Measurements from ENCODE around the gene NACC1. TPM values are rescaled to one million over a fixed set of nuclear protein-coding genes. Genes with fewer than 3 reads are reported as not detected.

The NACC1 gene
- total RNA-seq, 4 donors from 2014 or later, result 23.8 to 55.2 (median 26.2) TPM

DNA sequence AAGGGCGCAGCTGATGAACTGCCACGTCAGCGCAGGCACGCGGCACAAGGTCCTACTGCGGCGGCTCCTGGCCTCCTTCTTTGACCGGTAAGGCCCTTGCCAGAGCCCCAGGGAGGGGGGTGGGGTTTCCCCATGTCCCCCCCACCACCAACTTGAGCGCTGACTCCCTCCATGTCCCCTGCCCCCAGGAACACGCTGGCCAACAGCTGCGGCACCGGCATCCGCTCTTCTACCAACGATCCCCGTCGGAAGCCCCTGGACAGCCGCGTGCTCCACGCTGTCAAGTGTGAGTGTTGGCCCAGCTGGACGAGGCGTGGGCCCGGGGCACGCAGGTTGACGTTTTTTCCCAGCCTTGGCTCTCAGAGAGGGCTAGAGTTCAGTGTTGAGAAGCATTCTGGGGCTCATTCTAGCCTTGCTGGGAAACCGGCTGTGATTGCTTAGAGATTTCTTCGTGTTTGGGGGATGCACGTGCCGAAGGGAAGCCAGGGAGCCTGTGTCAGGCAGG, 19.3 kb downstream of the NACC1 start:
- peaks cover 0 to 26% (median 0%) of the 10 kb centered on the region in 3 donors for H3K4me1 ChIP-seq
- H3K9me3 ChIP-seq, result no peaks in the 10 kb centered on the region
- ATAC-seq, result no peak
- H3K27me3 ChIP-seq, result no peaks in the 10 kb centered on the region
- H3K27ac ChIP-seq, result no peak overlapping the region
- H3K36me3 ChIP-seq, result peaks cover 0 to 62% of the 10 kb centered on the region in 2 donors
- H3K4me3 ChIP-seq, result no peak overlapping the region
- TF ChIP-seq POLR2A (IDR thresholded peaks at IDR 0.05) (no peak), POLR2AphosphoS5 (IDR thresholded peaks at IDR 0.05) (no peak), EP300 (IDR thresholded peaks at IDR 0.05) (no peak)
- TF ChIP-seq, protein P1, sequence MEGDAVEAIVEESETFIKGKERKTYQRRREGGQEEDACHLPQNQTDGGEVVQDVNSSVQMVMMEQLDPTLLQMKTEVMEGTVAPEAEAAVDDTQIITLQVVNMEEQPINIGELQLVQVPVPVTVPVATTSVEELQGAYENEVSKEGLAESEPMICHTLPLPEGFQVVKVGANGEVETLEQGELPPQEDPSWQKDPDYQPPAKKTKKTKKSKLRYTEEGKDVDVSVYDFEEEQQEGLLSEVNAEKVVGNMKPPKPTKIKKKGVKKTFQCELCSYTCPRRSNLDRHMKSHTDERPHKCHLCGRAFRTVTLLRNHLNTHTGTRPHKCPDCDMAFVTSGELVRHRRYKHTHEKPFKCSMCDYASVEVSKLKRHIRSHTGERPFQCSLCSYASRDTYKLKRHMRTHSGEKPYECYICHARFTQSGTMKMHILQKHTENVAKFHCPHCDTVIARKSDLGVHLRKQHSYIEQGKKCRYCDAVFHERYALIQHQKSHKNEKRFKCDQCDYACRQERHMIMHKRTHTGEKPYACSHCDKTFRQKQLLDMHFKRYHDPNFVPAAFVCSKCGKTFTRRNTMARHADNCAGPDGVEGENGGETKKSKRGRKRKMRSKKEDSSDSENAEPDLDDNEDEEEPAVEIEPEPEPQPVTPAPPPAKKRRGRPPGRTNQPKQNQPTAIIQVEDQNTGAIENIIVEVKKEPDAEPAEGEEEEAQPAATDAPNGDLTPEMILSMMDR (IDR thresholded peaks at IDR 0.05), result no peak
- WGBS, 2 donors (ENCODE audit: low coverage in 1 of 2), result 88% methylated on average over 8 of the region's 28 CpGs; no CpG with 5 or more reads in 1 of the 2 donors

DNA sequence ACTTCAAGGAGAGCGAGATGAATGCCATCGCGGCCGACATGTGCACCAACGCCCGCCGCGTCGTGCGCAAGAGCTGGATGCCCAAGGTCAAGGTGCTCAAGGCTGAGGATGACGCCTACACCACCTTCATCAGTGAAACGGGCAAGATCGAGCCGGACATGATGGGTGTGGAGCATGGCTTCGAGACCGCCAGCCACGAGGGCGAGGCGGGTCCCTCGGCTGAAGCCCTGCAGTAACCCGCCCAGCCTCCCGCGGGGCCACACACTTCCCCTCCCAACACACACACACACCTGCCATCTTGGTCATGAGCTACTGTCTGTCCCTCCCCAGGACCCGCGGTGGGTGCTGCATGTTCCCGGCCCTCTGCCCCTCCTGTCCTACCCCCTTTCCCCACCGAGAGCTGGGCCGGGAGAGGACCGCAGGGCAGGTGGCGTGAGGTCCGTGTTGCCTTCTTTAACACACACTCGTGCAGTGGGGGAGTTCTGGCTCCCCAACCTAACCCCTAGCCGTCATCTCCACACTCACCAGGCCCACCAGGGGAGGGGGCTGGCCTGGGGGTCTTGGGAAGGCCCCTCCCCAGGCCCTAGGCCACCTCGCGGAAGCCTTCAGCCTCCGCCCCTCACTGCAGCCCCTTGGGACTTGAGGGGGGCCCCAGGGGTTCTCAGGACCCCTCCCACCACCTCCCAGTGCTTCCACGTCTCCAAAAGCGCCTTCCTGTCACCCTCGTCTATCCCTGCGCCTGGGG, 20.3 kb downstream of the NACC1 start:
- Histone ChIP-seq H3K27me3 (no peaks in the 10 kb centered on the region), H3K27ac (no peak overlapping the region), H3K9me3 (no peaks in the 10 kb centered on the region), H3K36me3 (peaks cover 0 to 70% of the 10 kb centered on the region in 2 donors), H3K4me1 (peaks cover 0 to 28% (median 0%) of the 10 kb centered on the region in 3 donors), H3K4me3 (no peak overlapping the region)
- 81 to 91% methylated on average over 8 to 19 of the region's 40 CpGs for WGBS, 2 donors (ENCODE audit: low coverage in 1 of 2)
- TF ChIP-seq, protein P1 (IDR thresholded peaks at IDR 0.05), result no peak
- TF ChIP-seq EP300 (IDR thresholded peaks at IDR 0.05) (no peak), POLR2AphosphoS5 (IDR thresholded peaks at IDR 0.05) (no peak), POLR2A (IDR thresholded peaks at IDR 0.05) (no peak)
- no peak for ATAC-seq

DNA sequence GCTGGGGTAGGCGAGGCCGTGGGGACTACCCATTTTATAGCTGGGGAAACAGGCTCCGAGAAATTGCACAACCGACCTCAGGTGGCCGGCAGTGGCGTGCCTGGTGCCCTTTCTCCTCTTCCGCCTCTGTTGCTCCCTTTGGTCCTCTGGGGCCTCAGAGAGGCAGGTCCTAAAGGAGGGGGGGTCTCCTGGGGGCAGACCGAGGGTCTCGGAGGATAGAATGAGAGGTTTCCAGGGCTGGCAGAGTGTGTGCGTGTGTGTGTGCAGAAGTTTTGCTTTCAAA, 20.8 kb downstream of the NACC1 start:
- ATAC-seq, result no peak
- H3K4me3 ChIP-seq, result no peak overlapping the region
- H3K27ac ChIP-seq, result no peak overlapping the region
- H3K9me3 ChIP-seq, result no peaks in the 10 kb centered on the region
- peaks cover 0 to 25% (median 0%) of the 10 kb centered on the region in 3 donors for H3K4me1 ChIP-seq
- no peak for TF ChIP-seq EP300 (IDR thresholded peaks at IDR 0.05)
- TF ChIP-seq POLR2AphosphoS5 (IDR thresholded peaks at IDR 0.05), result no peak
- TF ChIP-seq, protein P1 (IDR thresholded peaks at IDR 0.05), result no peak
- no peak for TF ChIP-seq POLR2A (IDR thresholded peaks at IDR 0.05)
- no peaks in the 10 kb centered on the region for H3K27me3 ChIP-seq
- WGBS, 2 donors (ENCODE audit: low coverage in 1 of 2), result 90% methylated on average over 2 of the region's 10 CpGs; no CpG with 5 or more reads in 1 of the 2 donors
- H3K36me3 ChIP-seq, result peaks cover 0 to 75% of the 10 kb centered on the region in 2 donors

DNA sequence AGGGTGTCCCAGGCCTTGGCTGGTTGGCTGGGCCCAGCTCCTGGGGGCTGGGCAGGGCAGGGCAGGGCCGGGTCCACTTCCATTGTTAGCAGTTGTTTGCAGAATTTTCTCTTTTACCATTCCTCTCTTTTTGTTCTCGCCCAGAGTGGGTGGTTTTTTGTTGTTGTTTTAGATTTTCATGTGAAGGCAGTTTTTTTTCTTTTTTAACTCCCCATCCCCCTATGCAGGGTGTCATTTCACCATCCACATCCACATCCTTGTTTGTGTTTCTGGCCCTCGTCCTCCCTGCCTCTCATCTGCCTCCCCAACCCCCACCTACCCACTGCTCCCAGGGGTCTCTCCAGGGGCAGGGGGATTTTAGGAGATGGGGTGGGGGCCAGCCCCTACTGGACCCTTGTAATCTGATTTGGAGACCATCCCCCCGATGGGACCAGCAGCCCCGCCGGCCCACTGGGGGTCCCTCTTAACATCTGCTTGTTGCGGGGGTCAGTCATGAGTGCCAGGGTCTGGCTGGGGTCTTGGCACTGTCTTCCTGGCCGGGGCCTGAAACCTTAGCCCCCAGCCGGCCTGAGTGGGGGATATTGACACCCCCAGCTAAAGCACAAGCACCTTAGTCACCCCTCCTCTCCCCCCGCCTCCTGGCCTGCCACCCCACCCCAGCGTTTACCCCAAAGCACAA, 21.7 kb downstream of the NACC1 start:
- Histone ChIP-seq H3K27me3 (no peaks in the 10 kb centered on the region), H3K4me3 (no peak overlapping the region), H3K36me3 (peaks cover 0 to 84% of the 10 kb centered on the region in 2 donors), H3K27ac (no peak overlapping the region), H3K9me3 (no peaks in the 10 kb centered on the region), H3K4me1 (peaks cover 0 to 16% (median 0%) of the 10 kb centered on the region in 3 donors)
- no peak for ATAC-seq
- no peak for TF ChIP-seq POLR2AphosphoS5 (IDR thresholded peaks at IDR 0.05)
- no peak for TF ChIP-seq POLR2A (IDR thresholded peaks at IDR 0.05)
- TF ChIP-seq EP300 (IDR thresholded peaks at IDR 0.05), result no peak
- TF ChIP-seq, protein P1 (IDR thresholded peaks at IDR 0.05), result no peak
- WGBS, 2 donors (ENCODE audit: low coverage in 1 of 2), result 29 to 70% methylated on average over 1 to 3 of the region's 11 CpGs
